Tibial artery (tissue), 4 donors: ENCODE results near the gene TPH2.

Experiments
- DNase-seq, 2 donors: peaks; one replicate each; pipeline ENCODE4 v3.0.0-alpha.2; 2019
- H3K27ac ChIP-seq, 2 donors: fragments of 200-600 bp; sonication (generic) in 1 of 2; 1 replicate in 1 of 2; 2 replicates in 1 of 2; pipeline ENCODE4 v1.5.1; 2018 to 2019; ENCODE audit warnings: mild to moderate bottlenecking in 1 of 2
- H3K27me3 ChIP-seq, 2 donors: fragments of 200-600 bp; sonication (generic) in 1 of 2; one replicate each; pipeline versions ENCODE4 v1.5.1 to v1.6.0; 2016 to 2019
- H3K36me3 ChIP-seq, 3 donors: fragments of 200-600 bp; sonication (generic) in 2 of 3; one replicate each; pipeline ENCODE4 v1.5.1; 2016 to 2019; ENCODE audit warnings: mild to moderate bottlenecking in 2 of 3
- H3K4me1 ChIP-seq, 4 donors: fragments of 200-600 bp; sonication (generic) in 2 of 4; 1 replicate in 3 of 4; 2 replicates in 1 of 4; pipeline ENCODE4 v1.5.1; 2016 to 2019
- H3K4me3 ChIP-seq, 2 donors: fragments of 200-600 bp; sonication (generic) in 1 of 2; 1 replicate in 1 of 2; 2 replicates in 1 of 2; pipeline ENCODE4 v1.5.1; 2018 to 2019; ENCODE audit warnings: mild to moderate bottlenecking in 2 of 2
- H3K9me3 ChIP-seq, 3 donors: fragments of 200-600 bp; sonication (generic) in 1 of 3; one replicate each; pipeline ENCODE4 v1.5.1; 2016 to 2019
- intact Hi-C: fragments of 100-400 bp; cut with DNase I; formaldehyde crosslinking; loops from one replicate; pipeline ENCODE4 v1.15.0; 2023; ENCODE audit warnings: low total_unique reads
- TF ChIP-seq, protein P1 (sequence below), 2 experiments: fragments of 200-600 bp in 1 of 2; fragments of 450-650 bp in 1 of 2; IDR thresholded peaks; one replicate each; pipeline ENCODE4 v1.5.1; 2017 to 2019; ENCODE audit warnings: antibody characterized with exemption in 2 of 2, mild to moderate bottlenecking in 1 of 2, moderate library complexity in 1 of 2

The TPH2 gene

GRCh38 chr12:72000969-72001648, 62.5 kb downstream of the TPH2 start:
- TF ChIP-seq, protein P1, sequence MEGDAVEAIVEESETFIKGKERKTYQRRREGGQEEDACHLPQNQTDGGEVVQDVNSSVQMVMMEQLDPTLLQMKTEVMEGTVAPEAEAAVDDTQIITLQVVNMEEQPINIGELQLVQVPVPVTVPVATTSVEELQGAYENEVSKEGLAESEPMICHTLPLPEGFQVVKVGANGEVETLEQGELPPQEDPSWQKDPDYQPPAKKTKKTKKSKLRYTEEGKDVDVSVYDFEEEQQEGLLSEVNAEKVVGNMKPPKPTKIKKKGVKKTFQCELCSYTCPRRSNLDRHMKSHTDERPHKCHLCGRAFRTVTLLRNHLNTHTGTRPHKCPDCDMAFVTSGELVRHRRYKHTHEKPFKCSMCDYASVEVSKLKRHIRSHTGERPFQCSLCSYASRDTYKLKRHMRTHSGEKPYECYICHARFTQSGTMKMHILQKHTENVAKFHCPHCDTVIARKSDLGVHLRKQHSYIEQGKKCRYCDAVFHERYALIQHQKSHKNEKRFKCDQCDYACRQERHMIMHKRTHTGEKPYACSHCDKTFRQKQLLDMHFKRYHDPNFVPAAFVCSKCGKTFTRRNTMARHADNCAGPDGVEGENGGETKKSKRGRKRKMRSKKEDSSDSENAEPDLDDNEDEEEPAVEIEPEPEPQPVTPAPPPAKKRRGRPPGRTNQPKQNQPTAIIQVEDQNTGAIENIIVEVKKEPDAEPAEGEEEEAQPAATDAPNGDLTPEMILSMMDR (IDR thresholded peaks at IDR 0.05) = no peak
- Histone ChIP-seq H3K4me3 (no peak overlapping the region), H3K4me1 (no peaks in the 10 kb centered on the region), H3K36me3 (no peaks in the 10 kb centered on the region), H3K9me3 (no peaks in the 10 kb centered on the region), H3K27me3 (no peaks in the 10 kb centered on the region), H3K27ac (no peak overlapping the region)
- intact Hi-C loops = no loop called here
- no peak for DNase-seq

DNA sequence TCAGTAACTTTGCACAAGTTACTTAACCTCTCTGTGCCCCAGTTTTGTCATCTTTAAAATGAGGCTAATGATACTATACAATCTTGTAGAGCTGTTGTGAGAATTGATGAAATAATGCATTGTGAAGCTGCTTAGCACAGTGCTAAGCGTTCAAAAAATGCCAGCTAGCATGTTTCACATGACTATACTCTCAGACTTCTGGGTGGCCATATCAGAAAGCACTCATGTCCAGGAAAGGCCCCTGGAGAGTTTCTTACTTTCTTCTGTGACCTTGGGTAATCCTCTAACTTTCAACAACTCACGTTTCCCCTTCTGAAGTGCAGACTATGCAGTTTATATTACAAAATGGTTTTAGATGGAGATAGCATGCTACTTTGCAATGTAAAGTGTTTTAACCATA, 68.1 kb downstream of the TPH2 start:
- Histone ChIP-seq H3K4me1 (peaks cover 0 to 19% (median 9%) of the 10 kb centered on the region in 4 donors), H3K9me3 (no peaks in the 10 kb centered on the region), H3K4me3 (no peak overlapping the region), H3K27me3 (no peaks in the 10 kb centered on the region), H3K36me3 (no peaks in the 10 kb centered on the region), H3K27ac (no peak overlapping the region)
- TF ChIP-seq, protein P1 (IDR thresholded peaks at IDR 0.05) = no peak
- no peak for DNase-seq
- intact Hi-C loops = no loop called here

DNA sequence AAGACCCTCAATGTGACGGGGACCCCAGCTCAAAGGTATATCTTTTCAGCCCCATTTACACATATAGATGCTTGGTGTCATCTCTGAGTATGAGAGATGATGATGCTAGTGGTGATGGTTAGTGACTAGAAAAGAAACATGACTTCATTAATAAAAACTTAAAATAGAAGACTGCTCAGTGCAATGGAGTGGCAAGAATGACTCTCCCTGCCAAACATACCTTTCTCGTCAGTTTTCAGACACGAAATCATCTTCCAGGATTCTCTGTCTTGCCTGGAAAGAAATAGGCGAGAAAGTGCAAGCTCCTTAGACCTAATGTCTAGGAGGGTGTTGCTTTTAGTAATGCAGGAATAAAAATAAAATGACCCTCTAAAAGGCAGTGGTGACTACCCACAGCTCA, 71.7 kb downstream of the TPH2 start:
- no peak for DNase-seq
- no peak overlapping the region for H3K4me3 ChIP-seq
- no peaks in the 10 kb centered on the region for H3K27me3 ChIP-seq
- H3K27ac ChIP-seq = no peak overlapping the region
- no peaks in the 10 kb centered on the region for H3K9me3 ChIP-seq
- no peaks in the 10 kb centered on the region for H3K36me3 ChIP-seq
- TF ChIP-seq, protein P1 (IDR thresholded peaks at IDR 0.05) = no peak
- intact Hi-C loops = no loop called here
- peaks cover 0 to 23% (median 10%) of the 10 kb centered on the region in 4 donors for H3K4me1 ChIP-seq

- Histone ChIP-seq H3K9me3 (no peaks in the 10 kb centered on the region), H3K27ac (no peak overlapping the region), H3K36me3 (no peaks in the 10 kb centered on the region), H3K27me3 (no peaks in the 10 kb centered on the region), H3K4me1 (peaks cover 0 to 23% (median 10%) of the 10 kb centered on the region in 4 donors), H3K4me3 (no peak overlapping the region)
- no peak for DNase-seq
- intact Hi-C loops = no loop called here
- TF ChIP-seq, protein P1 (IDR thresholded peaks at IDR 0.05) = no peak
Measured at GRCh38 chr12:72011374-72011773, 72.7 kb downstream of the TPH2 start.

DNA sequence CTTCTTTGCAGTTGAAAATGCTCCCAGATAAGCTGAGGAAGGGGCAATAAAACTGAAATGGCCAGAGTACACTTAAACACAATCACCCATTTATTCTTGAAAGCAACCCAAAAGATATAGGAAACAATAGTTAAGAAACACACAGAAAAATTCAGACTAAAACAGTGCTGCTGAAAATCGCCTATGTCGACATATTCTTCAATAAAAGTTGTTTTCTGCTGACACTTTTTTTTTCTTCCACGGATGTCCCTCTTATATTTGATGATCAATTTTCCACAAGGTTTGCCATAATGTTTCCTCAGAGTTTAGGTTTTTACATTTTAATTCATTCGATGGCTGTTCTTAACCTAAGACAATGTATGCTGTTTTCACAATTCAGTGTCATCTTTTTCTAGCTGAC, 74.2 kb downstream of the TPH2 start:
- no peak for DNase-seq
- Histone ChIP-seq H3K9me3 (no peaks in the 10 kb centered on the region), H3K27ac (no peak overlapping the region), H3K4me3 (no peak overlapping the region), H3K27me3 (no peaks in the 10 kb centered on the region), H3K4me1 (peaks cover 0 to 23% (median 10%) of the 10 kb centered on the region in 4 donors), H3K36me3 (no peaks in the 10 kb centered on the region)
- TF ChIP-seq, protein P1 (IDR thresholded peaks at IDR 0.05) = no peak
- intact Hi-C loops = no loop called here
